Hepatic stellate cell (primary cell): Measurements from ENCODE around the gene PADI3.
"Not testable (repeated sequence)": the region's sequence is repeated elsewhere in the genome, so short reads cannot be mapped to it uniquely, and the experiment has no call there.

Source experiments
- DNase-seq: peaks from one replicate; pipeline ENCODE4 v3.0.0; 2011; ENCODE audit warnings: low spot score

Gene PADI3

DNA sequence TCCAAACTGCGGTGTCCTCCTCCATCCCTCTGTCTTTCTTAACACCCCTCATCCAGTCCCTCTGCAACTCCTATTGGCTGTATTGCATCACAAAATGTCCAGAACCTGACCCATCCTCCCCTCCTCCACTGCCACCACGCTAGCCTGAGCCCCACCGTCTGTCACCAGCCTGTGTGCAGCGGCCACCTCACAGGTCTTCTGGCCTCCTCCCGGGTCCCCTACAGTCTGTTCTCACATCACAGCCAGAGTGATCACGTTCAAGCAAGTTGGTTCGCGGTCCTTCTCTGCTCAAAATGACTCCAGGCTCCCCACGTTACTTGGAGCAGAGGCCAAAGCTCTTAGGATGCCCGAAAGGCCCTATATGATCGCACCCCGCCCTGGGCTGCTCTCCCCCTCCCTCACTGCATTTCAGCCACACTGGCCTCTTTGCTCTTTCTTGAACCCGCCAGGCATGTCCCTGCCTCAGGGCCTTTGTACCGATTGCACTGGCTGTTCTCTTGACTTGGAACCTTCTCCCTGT, 56.7 kb downstream of the PADI3 start:
- no peak for DNase-seq

DNA sequence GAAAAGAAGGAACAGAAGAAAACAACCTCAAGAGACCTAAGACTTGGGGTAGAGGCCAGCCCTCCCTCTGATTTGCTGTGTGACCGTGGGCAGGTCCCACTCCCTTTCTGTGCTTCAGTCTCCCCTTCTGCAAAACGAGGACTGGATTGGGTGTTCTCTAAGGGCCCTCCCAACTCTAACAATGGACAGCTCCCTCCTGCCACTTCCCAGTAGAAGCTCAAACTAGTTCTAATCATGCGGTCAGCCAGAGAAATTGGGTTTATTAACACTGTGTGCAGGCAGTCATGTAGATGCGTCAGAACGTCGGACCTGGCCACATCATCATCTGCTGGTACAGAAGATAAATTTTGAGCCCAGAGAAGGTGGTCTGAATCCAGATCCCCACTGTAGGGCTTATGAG, 57.5 kb downstream of the PADI3 start:
- no peak for DNase-seq

DNA sequence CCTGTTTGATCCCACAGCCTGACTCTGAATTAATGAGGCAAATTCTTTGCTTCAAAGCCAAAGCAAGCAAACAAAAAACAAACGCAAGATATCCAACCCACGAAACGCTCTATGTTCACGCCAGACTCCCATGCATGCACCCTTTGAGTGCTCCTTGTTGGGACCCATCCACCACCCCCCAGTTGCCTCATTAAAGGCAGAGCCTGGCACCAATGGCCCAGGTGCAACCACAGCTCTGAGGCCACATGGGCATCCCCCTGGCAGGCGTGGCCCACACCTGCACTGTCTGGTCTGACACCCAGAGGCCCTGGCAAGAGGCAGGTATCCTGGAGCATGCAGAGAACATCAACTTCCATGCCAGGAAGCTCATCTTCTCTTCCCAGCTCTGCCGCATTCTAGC, 58.0 kb downstream of the PADI3 start:
- DNase-seq = no peak

DNA sequence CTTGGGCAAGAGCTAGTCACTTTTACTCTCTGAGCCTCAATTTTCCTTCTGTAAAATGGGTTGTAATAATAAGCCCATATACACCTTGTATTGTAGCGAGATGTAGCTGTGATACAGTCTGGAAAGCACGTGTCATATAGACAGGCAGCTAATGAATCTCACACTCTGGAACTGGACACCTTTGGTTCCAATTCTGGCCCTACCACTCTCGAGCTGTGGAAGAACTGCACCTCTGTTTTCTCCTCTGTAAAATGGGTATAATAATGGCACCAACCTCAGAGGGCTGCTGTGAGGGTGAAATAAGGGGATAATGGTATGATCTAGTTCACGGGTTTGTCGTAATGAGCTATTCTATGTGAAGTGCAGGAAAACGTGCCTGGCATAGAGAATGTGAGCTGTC, 58.4 kb downstream of the PADI3 start:
- DNase-seq = no peak

DNA sequence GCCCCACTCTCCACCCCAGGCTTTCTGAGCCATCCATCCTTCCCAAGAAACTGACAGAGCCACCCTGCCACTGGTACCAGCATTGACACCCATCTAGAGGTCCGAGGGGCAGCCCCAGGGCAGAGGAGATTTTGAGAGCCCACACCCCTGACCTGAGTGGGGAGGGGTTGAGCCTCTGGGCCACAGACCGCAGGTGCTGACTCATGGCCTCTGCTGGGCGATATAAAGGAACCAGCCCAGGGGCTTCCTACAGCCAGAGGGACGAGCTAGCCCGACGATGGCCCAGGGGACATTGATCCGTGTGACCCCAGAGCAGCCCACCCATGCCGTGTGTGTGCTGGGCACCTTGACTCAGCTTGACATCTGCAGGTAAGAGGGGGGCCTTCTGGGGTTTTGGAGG, 59.0 kb downstream of the PADI3 start, which contains the start of gene PADI4:
TSS of gene PADI4 (plus strand) at position 252 of the 400 bp plus-strand sequence. CDS start at position 278, 26 bp downstream.
- no peak for DNase-seq

DNA sequence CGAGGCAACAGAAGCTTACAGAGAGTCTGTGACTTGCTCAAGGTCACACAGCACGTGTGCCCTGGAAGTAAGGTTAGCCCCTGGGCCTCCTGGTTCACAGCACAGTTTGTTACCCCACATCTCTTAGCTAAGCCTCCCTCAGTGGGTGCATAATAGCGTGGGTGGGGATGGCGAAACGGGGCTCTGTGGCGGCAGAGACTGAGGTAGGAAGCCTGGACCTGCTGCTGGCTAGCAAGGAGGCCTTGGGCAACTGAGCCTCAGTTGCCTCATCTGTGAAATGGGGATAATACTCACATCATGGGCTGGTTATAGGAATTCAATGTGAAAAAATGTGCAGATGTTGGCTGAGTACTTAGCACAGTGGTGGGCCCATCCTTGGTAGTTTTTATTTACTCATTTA, 59.7 kb downstream of the PADI3 start:
- DNase-seq = no peak

DNA sequence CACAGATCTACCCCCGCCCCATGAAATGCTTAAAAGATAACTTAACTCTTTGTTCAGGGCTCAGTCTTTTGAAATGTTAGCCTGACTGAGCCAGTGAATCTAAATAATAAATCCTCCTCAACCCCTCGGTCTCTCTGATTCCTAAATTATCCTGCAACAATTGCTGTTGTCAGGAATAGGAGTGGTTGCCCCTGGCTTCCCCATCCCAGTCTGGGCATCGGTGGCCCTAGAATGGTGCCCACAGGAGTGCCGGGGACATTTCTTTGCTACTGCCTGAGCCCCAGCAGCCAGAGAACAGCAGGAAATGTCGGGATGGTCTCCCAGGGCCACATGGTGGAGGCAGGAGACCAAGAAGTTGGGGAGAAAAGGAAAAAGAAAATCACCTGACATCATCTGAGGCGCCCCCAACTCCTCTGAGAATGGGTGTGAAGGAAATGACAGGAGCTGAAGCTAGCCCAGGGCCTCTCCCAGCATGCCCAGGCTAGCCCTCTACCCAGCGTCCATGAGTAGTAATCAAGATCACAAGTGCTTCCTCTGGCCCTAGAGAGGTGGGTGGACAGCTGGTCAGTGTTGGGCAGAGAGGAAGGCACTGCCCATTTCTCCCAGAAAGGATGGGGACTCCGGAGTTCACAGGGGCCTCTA, 60.6 kb downstream of the PADI3 start:
- no peak for DNase-seq

DNA sequence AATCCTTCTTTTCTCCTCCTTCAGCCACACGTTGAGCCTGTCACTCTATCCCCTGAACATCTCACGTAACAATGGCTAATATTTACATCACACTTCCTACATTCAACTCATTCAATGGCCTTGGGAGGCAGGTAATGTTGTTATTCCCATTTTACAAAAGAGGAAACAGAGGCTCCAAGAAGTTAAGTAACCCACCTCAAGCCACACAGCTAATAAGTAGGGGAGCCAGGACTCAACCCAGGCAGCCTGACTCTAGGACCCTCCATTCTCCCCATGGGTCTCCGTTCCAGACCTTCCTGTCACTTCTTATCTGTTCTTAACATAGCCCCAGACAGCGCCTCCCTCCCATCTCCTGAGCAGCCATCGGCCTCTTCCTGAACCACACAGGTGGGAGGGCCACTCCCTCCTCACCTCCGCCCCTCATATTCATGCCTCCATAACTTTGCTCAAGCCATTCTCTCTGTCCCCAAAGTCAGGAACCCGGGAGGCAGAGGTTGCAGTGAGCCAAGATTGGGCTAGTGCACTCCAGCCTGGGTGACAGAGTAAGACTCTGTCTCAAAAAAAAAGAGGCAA, 61.3 kb downstream of the PADI3 start:
- DNase-seq = no peak

DNA sequence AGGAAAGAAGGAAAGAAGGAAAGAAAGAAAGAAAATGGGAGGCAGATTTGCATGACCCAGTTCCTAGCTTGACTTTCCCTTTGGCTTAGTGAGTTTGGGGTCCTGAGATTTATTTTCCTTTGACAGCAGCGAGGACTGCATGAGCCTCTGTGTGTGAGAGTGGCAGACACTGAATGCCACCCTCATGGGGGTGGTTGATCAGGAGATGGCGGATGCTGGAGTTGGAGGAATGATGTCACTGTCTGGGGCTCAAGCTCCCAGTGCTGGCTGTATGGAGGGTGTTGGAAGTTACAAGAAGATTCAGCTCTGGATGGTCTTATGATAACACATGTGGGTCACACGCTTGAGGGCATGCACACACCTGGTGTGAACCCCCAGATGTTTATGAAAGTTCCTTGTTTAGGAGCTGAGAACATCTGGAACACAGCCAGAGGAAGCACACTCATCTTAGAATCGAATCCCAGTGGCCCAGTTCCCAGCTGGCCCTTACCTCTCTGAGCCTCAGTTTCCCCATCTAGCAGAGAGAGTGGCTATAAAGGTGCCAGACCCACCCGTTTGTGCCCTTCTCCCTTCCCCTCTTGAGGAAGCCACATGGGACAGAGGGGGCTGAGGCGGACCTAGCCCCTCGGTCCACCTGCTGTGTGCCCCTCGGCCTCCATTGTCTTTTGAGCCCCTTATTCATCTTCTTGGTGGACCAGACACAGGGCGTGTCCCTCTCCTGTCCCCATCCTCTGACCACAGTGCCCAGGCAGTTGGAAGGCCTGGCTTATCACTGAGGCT, 64.8 kb downstream of the PADI3 start:
- DNase-seq = no peak

DNA sequence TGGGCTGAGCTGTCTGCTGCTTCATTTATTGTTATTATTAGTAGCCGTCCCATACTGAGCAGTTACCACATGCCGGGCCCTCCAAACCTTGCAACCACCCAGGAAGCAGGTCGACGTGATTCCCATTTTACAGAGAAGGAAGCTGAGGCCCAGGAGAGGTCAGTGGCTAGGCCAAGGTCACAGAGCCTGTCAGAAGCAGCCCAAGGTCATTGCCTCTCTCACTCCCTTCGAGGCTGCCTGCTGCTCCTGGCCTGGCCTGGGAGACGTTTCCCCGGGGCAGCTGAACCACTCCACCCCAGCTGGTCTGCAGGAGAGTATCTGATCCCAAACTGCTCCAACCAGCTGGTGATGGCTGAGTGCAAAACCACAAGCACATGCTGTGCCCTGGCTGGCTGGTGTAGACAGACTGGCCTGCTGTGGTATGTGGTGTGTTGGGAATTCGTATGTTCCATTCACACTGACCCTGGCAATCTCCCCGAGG, 65.6 kb downstream of the PADI3 start:
- no peak for DNase-seq

DNA sequence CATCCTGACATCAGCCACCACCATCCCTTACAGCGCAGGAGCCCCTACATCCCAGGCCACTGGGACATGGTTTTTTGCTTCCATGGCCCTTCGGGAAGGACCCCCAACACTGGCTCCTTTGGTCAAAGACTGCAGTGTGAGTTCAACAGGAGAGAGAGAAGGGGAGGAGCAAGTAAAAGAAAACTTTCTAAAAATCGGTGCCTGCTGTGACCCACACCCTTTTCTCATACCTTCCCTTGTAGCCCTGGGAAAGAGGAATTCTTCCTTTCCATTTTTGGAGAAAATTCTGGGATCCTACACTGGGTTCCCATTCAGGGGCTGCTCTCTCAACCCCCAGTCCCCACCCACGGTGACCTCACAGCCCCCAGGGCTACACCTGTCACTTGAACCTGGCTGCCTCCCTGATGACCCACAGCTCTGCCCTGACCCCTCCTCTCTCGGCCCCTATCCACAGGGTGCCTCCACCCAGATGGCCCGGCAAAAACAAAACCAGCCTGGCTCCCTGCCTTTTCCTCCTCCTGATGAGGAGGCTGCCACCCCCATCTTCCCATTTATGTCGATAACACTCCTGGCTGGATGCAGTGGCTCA, 66.7 kb downstream of the PADI3 start:
- DNase-seq = no peak

DNA sequence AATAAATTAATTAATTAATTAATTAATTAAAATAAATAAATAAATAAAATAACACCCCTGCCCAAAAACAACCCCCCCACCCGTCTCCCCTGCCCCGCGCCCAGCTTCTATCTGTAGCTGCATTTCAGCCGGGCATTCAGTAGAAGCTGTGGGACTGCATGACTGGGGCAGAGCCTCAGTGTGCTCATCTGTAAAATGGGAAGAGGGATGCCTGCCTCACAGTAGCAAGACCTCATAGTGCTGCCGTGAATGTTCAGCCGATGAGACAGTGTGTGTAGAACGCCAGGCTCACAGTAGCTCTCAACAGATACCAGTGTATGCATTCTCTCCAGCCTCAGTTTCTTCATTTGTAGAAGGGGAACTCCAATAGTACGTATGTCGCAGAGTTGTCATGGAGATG, 67.8 kb downstream of the PADI3 start:
- no peak for DNase-seq

DNA sequence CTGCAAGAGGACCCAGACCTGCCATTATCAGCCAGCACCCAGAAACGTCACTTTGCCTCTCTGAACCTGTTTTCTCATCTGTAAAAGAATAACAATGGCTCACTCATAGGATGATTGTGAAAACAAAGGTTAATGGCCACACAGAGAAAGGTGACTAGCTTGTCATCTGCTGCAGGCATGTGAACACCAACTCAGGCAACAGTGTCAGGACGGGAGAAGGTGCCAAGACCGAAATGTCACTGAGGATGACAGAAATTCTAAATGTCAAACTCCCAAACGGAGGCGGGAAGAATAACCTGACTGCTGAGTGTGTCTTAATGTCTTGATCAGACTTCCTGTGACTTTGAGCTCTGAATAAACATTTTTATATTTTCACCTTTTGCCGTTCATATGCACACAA, 69.4 kb downstream of the PADI3 start:
- no peak for DNase-seq

DNA sequence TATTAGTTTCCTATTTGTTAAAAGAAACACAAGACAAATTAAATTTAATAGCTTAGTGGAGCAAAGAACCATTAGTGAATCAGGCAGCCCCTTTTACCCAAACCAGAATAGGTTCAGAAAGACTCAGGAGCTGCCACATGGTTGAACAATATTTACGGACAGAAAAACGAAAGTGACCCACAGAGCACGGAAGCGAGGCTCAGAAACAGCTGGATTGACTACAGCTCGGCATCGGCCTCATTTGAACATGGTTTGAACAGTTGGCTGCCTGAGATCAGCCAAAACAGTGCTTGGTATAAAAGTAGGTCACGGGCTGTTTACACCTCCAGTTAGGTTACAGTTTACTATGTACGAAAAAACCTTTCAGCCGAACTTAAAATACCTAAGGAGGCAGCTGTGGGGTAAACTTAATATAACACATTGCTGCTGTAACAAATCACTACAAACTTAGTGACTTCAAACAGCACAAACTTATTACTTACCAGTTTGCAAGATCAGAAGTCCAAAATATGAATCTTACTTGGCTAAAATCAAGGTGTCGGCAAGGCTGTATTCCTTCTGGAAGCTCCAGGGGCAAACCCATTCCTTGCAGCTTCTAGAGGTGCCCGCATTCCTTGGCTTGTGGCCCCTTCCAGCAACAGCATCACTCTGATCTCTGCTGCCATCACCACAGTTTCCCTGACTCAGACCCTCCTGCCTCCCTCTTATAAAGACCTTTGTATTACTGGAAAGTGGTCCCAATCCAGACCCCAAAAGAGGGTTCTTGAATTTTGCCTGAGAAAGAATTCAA, 70.9 kb downstream of the PADI3 start:
- DNase-seq = no peak

DNA sequence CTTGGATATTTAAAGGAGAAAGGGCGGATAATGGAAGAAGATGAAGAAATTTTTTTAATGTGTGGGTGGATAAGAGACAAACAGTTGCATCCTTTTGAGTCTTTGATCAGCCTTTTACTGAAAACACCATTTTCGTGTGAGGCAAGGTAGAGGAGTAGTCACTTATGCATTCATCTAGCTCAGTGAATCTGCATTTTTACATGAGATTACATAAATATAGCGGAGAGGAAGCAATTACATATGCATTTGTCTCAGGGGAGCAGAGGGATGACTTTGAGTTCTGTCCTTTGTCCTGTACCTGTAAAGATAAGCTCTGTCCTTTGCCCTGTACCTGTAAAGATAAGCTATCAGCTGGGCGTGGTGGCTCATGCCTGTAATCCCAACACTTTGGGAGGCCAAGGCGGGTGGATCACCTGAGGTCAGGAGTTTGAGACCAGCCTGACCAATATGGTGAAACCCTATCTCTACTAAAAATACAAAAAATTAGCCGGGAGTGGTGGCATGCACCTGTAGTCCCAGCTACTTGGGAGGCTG, 73.0 kb downstream of the PADI3 start:
- not testable (repeated sequence) for DNase-seq

DNA sequence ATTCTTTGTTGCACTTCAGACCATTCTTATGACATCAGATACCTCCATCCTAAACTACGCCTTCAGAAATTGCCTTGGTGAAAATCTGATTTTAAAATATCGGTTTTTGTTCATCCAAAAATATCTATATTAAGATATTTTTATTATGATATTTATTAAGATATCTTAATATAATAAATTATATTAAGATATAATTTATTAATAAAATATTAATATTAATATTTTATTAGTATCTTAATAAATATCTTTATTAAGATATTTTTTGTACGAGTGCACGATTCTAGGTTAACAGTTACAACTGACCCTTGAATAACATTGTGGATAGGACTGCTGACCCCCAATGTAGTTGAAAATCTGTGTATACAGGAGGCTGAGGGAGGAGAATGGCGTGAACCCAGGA, 80.0 kb downstream of the PADI3 start:
- DNase-seq = no peak

DNA sequence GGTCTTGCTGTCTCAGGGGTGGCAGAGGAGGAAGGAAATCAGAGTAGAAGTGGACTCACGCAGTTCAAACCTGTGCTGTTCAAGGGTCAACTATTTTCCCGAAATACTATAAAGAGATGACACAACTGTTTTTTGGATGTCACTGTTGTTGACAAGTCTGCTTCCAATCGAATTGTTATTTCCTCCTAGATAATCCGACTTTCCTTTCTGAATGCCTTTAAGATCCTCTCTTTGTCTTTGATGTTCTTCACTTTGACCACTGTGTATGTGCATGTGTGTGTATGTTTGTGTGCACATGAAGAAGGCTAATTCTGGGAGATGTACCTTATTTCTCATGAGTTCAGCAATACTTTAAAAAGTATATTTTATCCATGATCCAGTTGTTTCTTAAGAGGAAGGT, 80.7 kb downstream of the PADI3 start:
- no peak for DNase-seq

DNA sequence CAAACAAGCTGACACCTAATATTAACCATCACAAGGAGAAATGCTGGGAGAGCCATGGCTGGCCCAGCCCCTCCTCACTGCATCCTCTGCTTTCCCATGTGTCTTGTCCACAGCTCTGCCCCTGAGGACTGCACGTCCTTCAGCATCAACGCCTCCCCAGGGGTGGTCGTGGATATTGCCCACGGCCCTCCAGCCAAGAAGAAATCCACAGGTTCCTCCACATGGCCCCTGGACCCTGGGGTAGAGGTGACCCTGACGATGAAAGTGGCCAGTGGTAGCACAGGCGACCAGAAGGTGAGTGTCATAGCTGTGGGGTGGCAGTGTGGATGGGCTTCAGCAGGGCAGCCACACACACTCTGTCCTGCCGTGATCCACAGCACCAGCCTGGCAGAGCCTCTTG, 82.0 kb downstream of the PADI3 start:
- DNase-seq = no peak

DNA sequence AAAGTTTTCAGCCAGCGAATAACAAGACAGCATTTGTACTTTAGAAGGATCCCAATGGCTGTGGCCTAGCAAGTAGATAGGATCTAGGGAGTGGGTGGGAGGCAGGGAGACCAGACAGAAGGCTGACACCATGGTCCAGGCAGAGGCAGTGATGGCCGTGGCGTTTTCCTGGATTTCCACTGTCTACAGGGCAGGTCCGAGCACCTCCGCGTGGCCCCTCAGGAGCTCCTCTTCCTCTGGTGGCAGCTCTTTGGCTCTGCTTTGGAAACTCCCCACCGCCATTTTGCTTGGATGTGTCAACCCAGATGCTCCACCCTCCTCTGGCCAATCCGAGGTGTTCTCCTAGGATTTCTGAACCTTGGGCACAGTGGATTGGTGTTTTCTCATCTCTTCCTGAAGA, 84.2 kb downstream of the PADI3 start:
- no peak for DNase-seq
